Measurements from ENCODE around the gene KDM3A.

- no peak for TF ChIP-seq CTCF (IDR thresholded peaks at IDR 0.05)
- no peak for TF ChIP-seq POLR2A (IDR thresholded peaks at IDR 0.05)
Observed at GRCh38 chr2:86489542-86489941, 48.4 kb downstream of the KDM3A start.
